GM23338 (cell line): ENCODE measurements around the gene EXOC3. TPM values are rescaled to one million over a fixed set of nuclear protein-coding genes. Genes with fewer than 3 reads are reported as not detected.

Source experiments
- ATAC-seq: fragments of 200-7000 bp; cut with Tn5 transposase; 3 replicates; pipeline ENCODE4 v1.9.1; 2020
- DNase-seq: peaks from one replicate; pipeline ENCODE4 v3.0.0-alpha.2; 2015; ENCODE audit warnings: low spot score
- H2AFZ ChIP-seq: fragments of 200-600 bp; sonication (generic); 2 replicates; pipeline ENCODE4 v1.8.0; 2016; ENCODE audit warnings: antibody characterized with exemption, mild to moderate bottlenecking, moderate library complexity
- H3F3A ChIP-seq: fragments of 200-600 bp; sonication (generic); replicated peaks from 2 replicates; pipeline ENCODE4 v1.8.0; 2017; ENCODE audit warnings: antibody characterized with exemption, mixed run types, low read depth
- H3K27ac ChIP-seq: fragments of 200-600 bp; sonication (generic); 2 replicates; pipeline ENCODE4 v1.6.1; 2016; ENCODE audit warnings: low read depth
- H3K27me3 ChIP-seq: fragments of 200-600 bp; sonication (generic); 2 replicates; pipeline ENCODE4 v1.8.0; 2016; ENCODE audit warnings: mild to moderate bottlenecking, mixed run types, moderate library complexity; ENCODE audit not compliant: insufficient read depth
- H3K36me3 ChIP-seq: fragments of 200-600 bp; sonication (generic); 2 replicates; pipeline ENCODE4 v1.8.0; 2016; ENCODE audit warnings: mild to moderate bottlenecking; ENCODE audit not compliant: insufficient read depth
- H3K4me1 ChIP-seq: fragments of 200-600 bp; sonication (generic); 2 replicates; pipeline ENCODE4 v1.8.0; 2016; ENCODE audit warnings: mild to moderate bottlenecking, moderate library complexity; ENCODE audit not compliant: insufficient read depth
- H3K4me2 ChIP-seq: fragments of 200-600 bp; sonication (generic); 2 replicates; pipeline ENCODE4 v1.7.1; 2017; ENCODE audit warnings: mixed run types
- H3K4me3 ChIP-seq: fragments of 200-600 bp; sonication (generic); 2 replicates; pipeline ENCODE4 v1.6.1; 2016; ENCODE audit warnings: mixed run types
- H3K79me2 ChIP-seq: fragments of 200-600 bp; sonication (generic); replicated peaks from 2 replicates; pipeline ENCODE4 v1.8.0; 2017; ENCODE audit warnings: mild to moderate bottlenecking; ENCODE audit not compliant: insufficient read depth
- H3K9me2 ChIP-seq: fragments of 200-600 bp; sonication (generic); 2 replicates; pipeline ENCODE4 v1.8.0; 2017; ENCODE audit not compliant: insufficient read depth
- H4K20me1 ChIP-seq: fragments of 200-600 bp; sonication (generic); replicated peaks from 2 replicates; pipeline ENCODE4 v1.8.0; 2017; ENCODE audit warnings: mild to moderate bottlenecking; ENCODE audit not compliant: insufficient read depth
- H3K27ac Mint-ChIP-seq: 2 replicates; pipeline ENCODE4 v1.8.0; 2020; ENCODE audit warnings: inconsistent platforms, mild to moderate bottlenecking, moderate library complexity, mixed read lengths
- H3K27me3 Mint-ChIP-seq: 3 replicates; pipeline ENCODE4 v1.8.0; 2022; ENCODE audit warnings: low read depth, mild to moderate bottlenecking, moderate library complexity, mixed read lengths, inconsistent platforms; ENCODE audit not compliant: insufficient read depth, poor library complexity
- H3K36me3 Mint-ChIP-seq: 3 replicates; pipeline ENCODE4 v1.8.0; 2021; ENCODE audit warnings: low read depth, mild to moderate bottlenecking, inconsistent platforms, moderate library complexity, mixed read lengths
- H3K4me1 Mint-ChIP-seq: 3 replicates; pipeline ENCODE4 v1.8.0; 2020; ENCODE audit warnings: mild to moderate bottlenecking, inconsistent platforms, mixed read lengths
- H3K4me3 Mint-ChIP-seq: 3 replicates; pipeline ENCODE4 v1.8.0; 2021; ENCODE audit warnings: moderate library complexity, mild to moderate bottlenecking, inconsistent platforms, mixed read lengths
- H3K9me3 Mint-ChIP-seq: 3 replicates; pipeline ENCODE4 v1.8.0; 2020; ENCODE audit warnings: moderate library complexity, mild to moderate bottlenecking, inconsistent platforms, mixed read lengths
- ZNF331 ChIP-seq: fragments of 250-450 bp; sonication (Bioruptor Pico); IDR thresholded peaks from 2 replicates; pipeline ENCODE4 v1.5.0; 2020; ENCODE audit warnings: low read depth, mild to moderate bottlenecking, moderate library complexity
- polyA plus RNA-seq: library from polyadenylated mRNA; unstranded; fragments of >200 nt; fragmentation: Nextera tagmentation; extraction: Ambion mirVana; gene quantifications from 2 replicates; pipeline ENCODE4 v1.2.1, GENCODE V29; 2016
- total RNA-seq: library from RNA; depleted of rRNA; stranded (reverse); fragments of >200 nt; shearing (Covaris generic); gene quantifications from 2 replicates; pipeline ENCODE4 v1.2.3, GENCODE V29; 2014
- TF ChIP-seq, protein P1 (sequence below): fragments of 250-450 bp; sonication (Bioruptor Pico); IDR thresholded peaks from 2 replicates; pipeline ENCODE4 v1.5.0; 2020; ENCODE audit warnings: mild to moderate bottlenecking, moderate library complexity
- TF ChIP-seq, protein P2 (sequence below), 2 experiments: fragments of 200-600 bp in 1 of 2; sonication (generic) in 1 of 2; conservative IDR thresholded peaks; 2 replicates each; pipeline versions ENCODE4 v1.5.1 to v1.6.1; 2016 to 2017; ENCODE audit warnings: antibody characterized with exemption in 2 of 2, low read depth in 2 of 2, mild to moderate bottlenecking in 2 of 2, moderate library complexity in 1 of 2

EXOC3 gene
- total and polyA plus RNA-seq, 2 experiments from 2014 or later: 13.4 to 31.6 TPM

DNA sequence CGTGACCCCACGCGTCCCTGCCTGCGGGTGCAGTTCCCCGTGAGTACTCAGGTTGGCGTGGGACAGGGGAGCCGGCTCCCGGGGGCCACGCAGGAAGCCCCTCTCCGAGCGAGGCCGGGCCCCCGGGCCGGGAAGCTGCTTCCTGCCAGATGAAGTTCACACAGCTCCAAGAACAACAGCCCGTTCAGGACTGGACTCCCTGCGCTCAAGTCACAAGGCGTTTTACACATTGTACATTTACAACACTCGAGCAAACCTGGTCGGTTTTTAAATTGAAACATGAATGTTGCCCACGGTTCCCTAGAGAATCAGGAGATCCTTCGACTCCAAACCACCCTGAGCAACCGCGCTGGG, 58.8 kb downstream of the EXOC3 start:
- DNase-seq (no peak), ATAC-seq (no peak)
- Histone ChIP-seq H3K79me2 (no peaks in the 10 kb centered on the region), H3K9me2 (no peaks in the 10 kb centered on the region), H3K4me3 (no peak overlapping the region), H3K36me3 (no peaks in the 10 kb centered on the region), H3K27ac (no peak overlapping the region), H3K4me2 (no peak overlapping the region), H2AFZ (no peak overlapping the region), H3K4me1 (no peaks in the 10 kb centered on the region), H4K20me1 (no peaks in the 10 kb centered on the region), H3F3A (no peaks in the 10 kb centered on the region), H3K27me3 (no peaks in the 10 kb centered on the region)
- Mint-ChIP-seq H3K4me1 (peaks cover 4% of the 10 kb centered on the region), H3K27me3 (peaks cover 82% of the 10 kb centered on the region), H3K4me3 (no peak overlapping the region), H3K9me3 (no peaks in the 10 kb centered on the region; the same call in 1 of the 3 replicates), H3K36me3 (no peaks in the 10 kb centered on the region; the same call in 2 of the 3 replicates), H3K27ac (no peak overlapping the region)
- TF ChIP-seq, protein P1, sequence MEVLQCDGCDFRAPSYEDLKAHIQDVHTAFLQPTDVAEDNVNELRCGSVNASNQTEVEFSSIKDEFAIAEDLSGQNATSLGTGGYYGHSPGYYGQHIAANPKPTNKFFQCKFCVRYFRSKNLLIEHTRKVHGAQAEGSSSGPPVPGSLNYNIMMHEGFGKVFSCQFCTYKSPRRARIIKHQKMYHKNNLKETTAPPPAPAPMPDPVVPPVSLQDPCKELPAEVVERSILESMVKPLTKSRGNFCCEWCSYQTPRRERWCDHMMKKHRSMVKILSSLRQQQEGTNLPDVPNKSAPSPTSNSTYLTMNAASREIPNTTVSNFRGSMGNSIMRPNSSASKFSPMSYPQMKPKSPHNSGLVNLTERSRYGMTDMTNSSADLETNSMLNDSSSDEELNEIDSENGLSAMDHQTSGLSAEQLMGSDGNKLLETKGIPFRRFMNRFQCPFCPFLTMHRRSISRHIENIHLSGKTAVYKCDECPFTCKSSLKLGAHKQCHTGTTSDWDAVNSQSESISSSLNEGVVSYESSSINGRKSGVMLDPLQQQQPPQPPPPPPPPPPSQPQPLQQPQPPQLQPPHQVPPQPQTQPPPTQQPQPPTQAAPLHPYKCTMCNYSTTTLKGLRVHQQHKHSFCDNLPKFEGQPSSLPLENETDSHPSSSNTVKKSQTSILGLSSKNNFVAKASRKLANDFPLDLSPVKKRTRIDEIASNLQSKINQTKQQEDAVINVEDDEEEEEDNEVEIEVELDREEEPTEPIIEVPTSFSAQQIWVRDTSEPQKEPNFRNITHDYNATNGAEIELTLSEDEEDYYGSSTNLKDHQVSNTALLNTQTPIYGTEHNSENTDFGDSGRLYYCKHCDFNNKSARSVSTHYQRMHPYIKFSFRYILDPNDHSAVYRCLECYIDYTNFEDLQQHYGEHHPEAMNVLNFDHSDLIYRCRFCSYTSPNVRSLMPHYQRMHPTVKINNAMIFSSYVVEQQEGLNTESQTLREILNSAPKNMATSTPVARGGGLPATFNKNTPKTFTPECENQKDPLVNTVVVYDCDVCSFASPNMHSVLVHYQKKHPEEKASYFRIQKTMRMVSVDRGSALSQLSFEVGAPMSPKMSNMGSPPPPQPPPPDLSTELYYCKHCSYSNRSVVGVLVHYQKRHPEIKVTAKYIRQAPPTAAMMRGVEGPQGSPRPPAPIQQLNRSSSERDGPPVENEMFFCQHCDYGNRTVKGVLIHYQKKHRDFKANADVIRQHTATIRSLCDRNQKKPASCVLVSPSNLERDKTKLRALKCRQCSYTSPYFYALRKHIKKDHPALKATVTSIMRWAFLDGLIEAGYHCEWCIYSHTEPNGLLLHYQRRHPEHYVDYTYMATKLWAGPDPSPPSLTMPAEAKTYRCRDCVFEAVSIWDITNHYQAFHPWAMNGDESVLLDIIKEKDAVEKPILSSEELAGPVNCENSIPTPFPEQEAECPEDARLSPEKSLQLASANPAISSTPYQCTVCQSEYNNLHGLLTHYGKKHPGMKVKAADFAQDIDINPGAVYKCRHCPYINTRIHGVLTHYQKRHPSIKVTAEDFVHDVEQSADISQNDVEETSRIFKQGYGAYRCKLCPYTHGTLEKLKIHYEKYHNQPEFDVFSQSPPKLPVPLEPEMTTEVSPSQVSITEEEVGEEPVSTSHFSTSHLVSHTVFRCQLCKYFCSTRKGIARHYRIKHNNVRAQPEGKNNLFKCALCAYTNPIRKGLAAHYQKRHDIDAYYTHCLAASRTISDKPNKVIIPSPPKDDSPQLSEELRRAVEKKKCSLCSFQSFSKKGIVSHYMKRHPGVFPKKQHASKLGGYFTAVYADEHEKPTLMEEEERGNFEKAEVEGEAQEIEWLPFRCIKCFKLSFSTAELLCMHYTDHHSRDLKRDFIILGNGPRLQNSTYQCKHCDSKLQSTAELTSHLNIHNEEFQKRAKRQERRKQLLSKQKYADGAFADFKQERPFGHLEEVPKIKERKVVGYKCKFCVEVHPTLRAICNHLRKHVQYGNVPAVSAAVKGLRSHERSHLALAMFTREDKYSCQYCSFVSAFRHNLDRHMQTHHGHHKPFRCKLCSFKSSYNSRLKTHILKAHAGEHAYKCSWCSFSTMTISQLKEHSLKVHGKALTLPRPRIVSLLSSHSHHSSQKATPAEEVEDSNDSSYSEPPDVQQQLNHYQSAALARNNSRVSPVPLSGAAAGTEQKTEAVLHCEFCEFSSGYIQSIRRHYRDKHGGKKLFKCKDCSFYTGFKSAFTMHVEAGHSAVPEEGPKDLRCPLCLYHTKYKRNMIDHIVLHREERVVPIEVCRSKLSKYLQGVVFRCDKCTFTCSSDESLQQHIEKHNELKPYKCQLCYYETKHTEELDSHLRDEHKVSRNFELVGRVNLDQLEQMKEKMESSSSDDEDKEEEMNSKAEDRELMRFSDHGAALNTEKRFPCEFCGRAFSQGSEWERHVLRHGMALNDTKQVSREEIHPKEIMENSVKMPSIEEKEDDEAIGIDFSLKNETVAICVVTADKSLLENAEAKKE (CRISPR knock-in tag): no peak
- TF ChIP-seq, protein P2, sequence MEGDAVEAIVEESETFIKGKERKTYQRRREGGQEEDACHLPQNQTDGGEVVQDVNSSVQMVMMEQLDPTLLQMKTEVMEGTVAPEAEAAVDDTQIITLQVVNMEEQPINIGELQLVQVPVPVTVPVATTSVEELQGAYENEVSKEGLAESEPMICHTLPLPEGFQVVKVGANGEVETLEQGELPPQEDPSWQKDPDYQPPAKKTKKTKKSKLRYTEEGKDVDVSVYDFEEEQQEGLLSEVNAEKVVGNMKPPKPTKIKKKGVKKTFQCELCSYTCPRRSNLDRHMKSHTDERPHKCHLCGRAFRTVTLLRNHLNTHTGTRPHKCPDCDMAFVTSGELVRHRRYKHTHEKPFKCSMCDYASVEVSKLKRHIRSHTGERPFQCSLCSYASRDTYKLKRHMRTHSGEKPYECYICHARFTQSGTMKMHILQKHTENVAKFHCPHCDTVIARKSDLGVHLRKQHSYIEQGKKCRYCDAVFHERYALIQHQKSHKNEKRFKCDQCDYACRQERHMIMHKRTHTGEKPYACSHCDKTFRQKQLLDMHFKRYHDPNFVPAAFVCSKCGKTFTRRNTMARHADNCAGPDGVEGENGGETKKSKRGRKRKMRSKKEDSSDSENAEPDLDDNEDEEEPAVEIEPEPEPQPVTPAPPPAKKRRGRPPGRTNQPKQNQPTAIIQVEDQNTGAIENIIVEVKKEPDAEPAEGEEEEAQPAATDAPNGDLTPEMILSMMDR (conservative IDR thresholded peaks at IDR 0.05; ENCODE audit: low read depth in 2 of 2): no peak
- TF ChIP-seq ZNF331 (CRISPR knock-in tag): no peak
